Endodermal cell (in vitro differentiated cells): ENCODE data around the gene ABI3BP. TPM values are rescaled to one million over a fixed set of nuclear protein-coding genes. Genes with fewer than 3 reads are reported as not detected.

Experiments
- DNase-seq: peaks from one replicate; pipeline ENCODE4 v3.0.0-alpha.2; 2017
- H3K27ac ChIP-seq: 2 replicates; pipeline ENCODE4 v1.5.1; 2013; ENCODE audit warnings: mild to moderate bottlenecking, low read depth, low read length, moderate library complexity
- H3K27me3 ChIP-seq: 2 replicates; pipeline ENCODE4 v1.6.1; 2013; ENCODE audit warnings: mild to moderate bottlenecking, low read length, moderate library complexity; ENCODE audit not compliant: insufficient read depth, control insufficient read depth, poor library complexity, severe bottlenecking
- H3K36me3 ChIP-seq: 2 replicates; pipeline ENCODE4 v1.7.0; 2013; ENCODE audit warnings: mild to moderate bottlenecking, low read length, moderate library complexity; ENCODE audit not compliant: control insufficient read depth, insufficient read depth
- H3K4me1 ChIP-seq: one replicate; pipeline ENCODE4 v1.7.0; 2013; ENCODE audit warnings: low read length; ENCODE audit not compliant: control insufficient read depth, insufficient read depth
- H3K4me3 ChIP-seq: 2 replicates; pipeline ENCODE4 v1.5.1; 2013; ENCODE audit warnings: mild to moderate bottlenecking, low read length, moderate library complexity
- H3K9ac ChIP-seq: 2 replicates; pipeline ENCODE4 v1.6.1; 2013; ENCODE audit warnings: mild to moderate bottlenecking, low read length, moderate library complexity; ENCODE audit not compliant: poor library complexity, severe bottlenecking; ENCODE audit errors: extremely low read depth
- H3K9me3 ChIP-seq: 2 replicates; pipeline ENCODE4 v1.6.1; 2013; ENCODE audit warnings: mild to moderate bottlenecking, low read length, moderate library complexity; ENCODE audit not compliant: control insufficient read depth
- H3K27ac Mint-ChIP-seq: 2 replicates; pipeline ENCODE4 v1.8.0; 2020; ENCODE audit warnings: mixed read lengths
- H3K27me3 Mint-ChIP-seq: 2 replicates; pipeline ENCODE4 v1.8.0; 2021; ENCODE audit warnings: mild to moderate bottlenecking, mixed read lengths; ENCODE audit not compliant: insufficient read depth
- H3K36me3 Mint-ChIP-seq: 2 replicates; pipeline ENCODE4 v1.8.0; 2020; ENCODE audit warnings: low read depth, mixed read lengths
- H3K4me1 Mint-ChIP-seq: 2 replicates; pipeline ENCODE4 v1.8.0; 2020; ENCODE audit warnings: mixed read lengths
- H3K4me3 Mint-ChIP-seq: 2 replicates; pipeline ENCODE4 v1.8.0; 2020; ENCODE audit warnings: mild to moderate bottlenecking, moderate library complexity, mixed read lengths
- H3K9me3 Mint-ChIP-seq: 2 replicates; pipeline ENCODE4 v1.8.0; 2020; ENCODE audit warnings: mild to moderate bottlenecking, mixed read lengths
- CTCF ChIP-seq: fragments of 200-600 bp; sonication (generic); conservative IDR thresholded peaks from 2 replicates; pipeline ENCODE4 v1.5.0; 2021; ENCODE audit warnings: antibody characterized with exemption, mild to moderate bottlenecking
- WGBS, 2 experiments: methylation state at CpG; one replicate each; pipeline versions ENCODE4 v1.1.5 to v1.1.7; 2013; ENCODE audit warnings: missing lambda C conversion rate in 2 of 2, mixed read lengths in 1 of 2; ENCODE audit not compliant: insufficient coverage in 1 of 2, insufficient read length in 1 of 2; 5-methylcytosine and 5-hydroxymethylcytosine counted together
- total RNA-seq, 2 donors: library from RNA; stranded (reverse); fragmentation: NEBNext Ultra II Directional in 1 of 2; extraction: Animal tissue kit (Norgen Biotek cat#: 25700) in 1 of 2; gene quantifications; 2 replicates in 1 of 2; 3 replicates in 1 of 2; pipeline ENCODE4 v1.2.1, GENCODE V29; 2021

The ABI3BP gene
- total RNA-seq, 2 donors from 2014 or later = 0.42 TPM; not detected in 1

- peaks cover 15% of the 10 kb centered on the region for H3K9me3 ChIP-seq
- no peaks in the 10 kb centered on the region for H3K9me3 Mint-ChIP-seq
- H3K4me1 Mint-ChIP-seq = peaks cover 40% of the 10 kb centered on the region
- no peak overlapping the region for H3K27ac Mint-ChIP-seq
- peaks cover 77% of the 10 kb centered on the region for H3K36me3 Mint-ChIP-seq
- H3K9ac ChIP-seq = no peak overlapping the region
- WGBS, 2 experiments = 93 to 96% methylated on average over 2 to 4 of the region's 4 CpGs
- no peak overlapping the region for H3K27ac ChIP-seq
- no peak overlapping the region for H3K4me3 ChIP-seq
- peaks cover 88% of the 10 kb centered on the region for H3K36me3 ChIP-seq
- no peaks in the 10 kb centered on the region for H3K27me3 ChIP-seq
- TF ChIP-seq CTCF = no peak
- DNase-seq = no peak
- H3K4me1 ChIP-seq = peaks cover 9% of the 10 kb centered on the region
- no peaks in the 10 kb centered on the region for H3K27me3 Mint-ChIP-seq
- H3K4me3 Mint-ChIP-seq = no peak overlapping the region
Observed at GRCh38 chr3:100717637-100718487, 275.4 kb downstream of the ABI3BP start.

GRCh38 chr3:100717063-100717462 lies 276.2 kb downstream of the ABI3BP start:
- no peak overlapping the region for H3K27ac Mint-ChIP-seq
- Histone ChIP-seq H3K36me3 (peaks cover 80% of the 10 kb centered on the region), H3K9ac (no peak overlapping the region), H3K9me3 (peaks cover 15% of the 10 kb centered on the region), H3K27ac (no peak overlapping the region), H3K27me3 (no peaks in the 10 kb centered on the region), H3K4me1 (peaks cover 11% of the 10 kb centered on the region), H3K4me3 (peak overlapping the region; percentile 55)
- peak overlapping the region; percentile 4 for H3K4me3 Mint-ChIP-seq
- H3K9me3 Mint-ChIP-seq = no peaks in the 10 kb centered on the region
- H3K27me3 Mint-ChIP-seq = no peaks in the 10 kb centered on the region
- H3K36me3 Mint-ChIP-seq = peaks cover 69% of the 10 kb centered on the region
- WGBS, 2 experiments = 83 to 96% methylated on average over 1 to 2 of the region's 2 CpGs
- DNase-seq = no peak
- H3K4me1 Mint-ChIP-seq = peaks cover 46% of the 10 kb centered on the region
- TF ChIP-seq CTCF = no peak

GRCh38 chr3:100715176-100715575 lies 278.0 kb downstream of the ABI3BP start:
- Mint-ChIP-seq H3K9me3 (no peaks in the 10 kb centered on the region), H3K27me3 (no peaks in the 10 kb centered on the region), H3K27ac (no peak overlapping the region), H3K36me3 (peaks cover 59% of the 10 kb centered on the region), H3K4me1 (peaks cover 50% of the 10 kb centered on the region), H3K4me3 (no peak overlapping the region)
- Histone ChIP-seq H3K36me3 (peaks cover 62% of the 10 kb centered on the region), H3K4me3 (peak overlapping the region; percentile 1), H3K4me1 (peaks cover 6% of the 10 kb centered on the region), H3K27ac (no peak overlapping the region), H3K9ac (no peak overlapping the region), H3K27me3 (no peaks in the 10 kb centered on the region), H3K9me3 (peaks cover 4% of the 10 kb centered on the region)
- no peak for TF ChIP-seq CTCF
- no peak for DNase-seq
